BLaER1 treated with 17β-estradiol and CSF1 and Interleukin-3, amounts not matched to agents 10 nM and 100 nM (cell line): Measurements from ENCODE around the gene C10orf120.
A peak's percentile ranks its signal among the peaks of the same experiment; 100 is the strongest.

Experiments
- H3K27ac ChIP-seq, 11 experiments: shearing (Covaris generic); formaldehyde crosslinking; 2 replicates each; pipeline ENCODE4 v1.8.1; 2022
- H3K27me3 ChIP-seq, 11 experiments: shearing (Covaris generic); formaldehyde crosslinking; 2 replicates each; pipeline ENCODE4 v1.8.1; 2022
- H3K36me3 ChIP-seq, 11 experiments: shearing (Covaris generic); formaldehyde crosslinking; 2 replicates each; pipeline ENCODE4 v1.8.1; 2022
- H3K4me1 ChIP-seq, 10 experiments: shearing (Covaris generic); formaldehyde crosslinking; 2 replicates each; pipeline ENCODE4 v1.8.1; 2022
- H3K4me2 ChIP-seq, 11 experiments: shearing (Covaris generic); formaldehyde crosslinking; 2 replicates each; pipeline ENCODE4 v1.8.1; 2022
- H3K4me3 ChIP-seq, 10 experiments: shearing (Covaris generic); formaldehyde crosslinking; 2 replicates each; pipeline ENCODE4 v1.8.1; 2022
- H3K9ac ChIP-seq, 11 experiments: shearing (Covaris generic); formaldehyde crosslinking; 2 replicates each; pipeline ENCODE4 v1.8.1; 2022
- H3K9me3 ChIP-seq, 11 experiments: shearing (Covaris generic); formaldehyde crosslinking; replicated peaks in 1 of 11; 2 replicates each; pipeline ENCODE4 v1.8.1; 2022
- H4K20me1 ChIP-seq, 11 experiments: shearing (Covaris generic); formaldehyde crosslinking; 2 replicates each; pipeline ENCODE4 v1.8.1; 2022
- Cebpa-rat ChIP-seq, 11 experiments: shearing (Covaris generic); IDR thresholded peaks; 2 replicates each; pipeline ENCODE4 v1.8.1; 2022

The C10orf120 gene

GRCh38 chr10:122699796-122700455, at the start of gene C10orf120:
C10orf120 (minus strand) TSS chr10:122699846; CDS start chr10:122699790, 56 bp downstream.
- Histone ChIP-seq H3K9me3 (no peaks in the 10 kb centered on the region), H3K27ac (no peak within 1 kb of the TSS), H3K36me3 (no peaks in the 10 kb centered on the region), H4K20me1 (no peaks in the 10 kb centered on the region), H3K27me3 (no peaks in the 10 kb centered on the region), H3K9ac (no peak within 1 kb of the TSS), H3K4me2 (no peak within 1 kb of the TSS), H3K4me3 (no peak within 1 kb of the TSS), H3K4me1 (peaks cover 0 to 15% (median 0%) of the 10 kb centered on the region in 10 experiments; a peak in 4 of 20 replicates)
- no peak for TF ChIP-seq Cebpa-rat (IDR thresholded peaks at IDR 0.05)

DNA sequence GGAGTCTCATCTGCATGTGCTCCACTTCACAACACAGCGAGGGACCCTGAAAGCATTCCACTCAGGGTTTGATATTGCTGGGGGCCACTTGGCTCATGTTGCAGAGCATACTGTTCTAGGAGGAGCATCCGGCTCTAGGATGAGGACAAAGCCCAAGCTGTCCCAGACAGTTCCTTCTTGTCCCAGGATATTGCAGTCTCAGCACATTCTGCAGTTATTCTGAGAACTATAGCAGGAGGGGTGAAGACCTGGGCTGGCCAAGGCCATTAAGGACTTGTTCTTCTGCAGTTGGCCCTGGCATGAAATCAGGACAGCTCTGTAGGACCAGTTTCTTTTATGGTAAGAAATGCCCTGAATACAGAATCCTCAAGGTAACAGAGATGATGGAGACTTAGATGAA, 48.9 kb upstream of the C10orf120 start:
- Histone ChIP-seq H3K27me3 (no peaks in the 10 kb centered on the region), H3K36me3 (no peaks in the 10 kb centered on the region), H4K20me1 (no peaks in the 10 kb centered on the region; a peak in 1 of 22 replicates), H3K4me3 (no peak overlapping the region), H3K4me1 (no peaks in the 10 kb centered on the region), H3K9ac (no peak overlapping the region), H3K9me3 (no peaks in the 10 kb centered on the region), H3K27ac (no peak overlapping the region), H3K4me2 (no peak overlapping the region)
- no peak for TF ChIP-seq Cebpa-rat (IDR thresholded peaks at IDR 0.05)

GRCh38 chr10:122746408-122746807, 46.8 kb upstream of the C10orf120 start:
- no peaks in the 10 kb centered on the region for H3K27me3 ChIP-seq

GRCh38 chr10:122744257-122744656, 44.6 kb upstream of the C10orf120 start:
- Histone ChIP-seq H3K4me1 (no peaks in the 10 kb centered on the region), H3K9me3 (no peaks in the 10 kb centered on the region), H3K27me3 (no peaks in the 10 kb centered on the region), H3K4me3 (no peak overlapping the region), H4K20me1 (no peaks in the 10 kb centered on the region; a peak in 1 of 22 replicates), H3K4me2 (no peak overlapping the region), H3K27ac (no peak overlapping the region), H3K36me3 (no peaks in the 10 kb centered on the region), H3K9ac (no peak overlapping the region)
- no peak for TF ChIP-seq Cebpa-rat (IDR thresholded peaks at IDR 0.05)

More at GRCh38 chr10:122746408-122746807, 46.8 kb upstream of the C10orf120 start:
- no peak for TF ChIP-seq Cebpa-rat (IDR thresholded peaks at IDR 0.05)
- H3K9me3 ChIP-seq, result no peaks in the 10 kb centered on the region
- H3K4me2 ChIP-seq, result no peak overlapping the region
- H3K4me1 ChIP-seq, result no peaks in the 10 kb centered on the region
- H3K4me3 ChIP-seq, result no peak overlapping the region
- H4K20me1 ChIP-seq, result no peaks in the 10 kb centered on the region; a peak in 1 of 22 replicates
- no peak overlapping the region for H3K27ac ChIP-seq
- H3K36me3 ChIP-seq, result no peaks in the 10 kb centered on the region
- H3K9ac ChIP-seq, result no peak overlapping the region

DNA sequence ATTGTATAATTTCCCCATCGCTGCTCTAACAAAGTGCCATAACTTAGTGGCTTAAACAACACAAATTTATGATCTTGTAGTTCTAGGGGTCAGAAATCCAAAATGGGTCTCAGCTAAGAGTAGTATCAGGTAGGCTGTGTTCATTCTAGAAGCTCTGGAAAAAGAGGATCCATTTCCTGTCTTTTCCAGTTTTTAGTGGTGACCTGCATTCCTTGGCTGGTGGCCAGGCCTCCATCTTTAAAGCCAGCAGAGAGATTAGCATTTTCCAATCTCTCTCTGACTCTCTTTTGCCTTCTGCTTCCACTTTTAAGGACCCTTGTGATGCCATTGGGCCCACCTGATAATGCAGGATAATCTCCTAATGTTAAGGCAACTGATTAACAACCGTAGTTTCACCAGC, 41.0 kb upstream of the C10orf120 start:
- no peaks in the 10 kb centered on the region for H3K36me3 ChIP-seq
- no peaks in the 10 kb centered on the region for H4K20me1 ChIP-seq
- no peak overlapping the region for H3K4me2 ChIP-seq
- H3K9me3 ChIP-seq, result no peaks in the 10 kb centered on the region
- H3K27ac ChIP-seq, result no peak overlapping the region
- no peak overlapping the region for H3K9ac ChIP-seq
- H3K4me3 ChIP-seq, result no peak overlapping the region
- no peaks in the 10 kb centered on the region; a peak in 1 of 20 replicates for H3K4me1 ChIP-seq
- TF ChIP-seq Cebpa-rat (IDR thresholded peaks at IDR 0.05), result no peak
- H3K27me3 ChIP-seq, result no peaks in the 10 kb centered on the region

GRCh38 chr10:122738031-122738430, 38.4 kb upstream of the C10orf120 start:
- Histone ChIP-seq H3K4me3 (no peak overlapping the region), H3K4me2 (no peak overlapping the region), H3K27ac (no peak overlapping the region), H3K4me1 (no peaks in the 10 kb centered on the region; a peak in 1 of 20 replicates), H4K20me1 (no peaks in the 10 kb centered on the region), H3K27me3 (no peaks in the 10 kb centered on the region), H3K36me3 (no peaks in the 10 kb centered on the region), H3K9me3 (no peaks in the 10 kb centered on the region), H3K9ac (no peak overlapping the region)
- no peak for TF ChIP-seq Cebpa-rat (IDR thresholded peaks at IDR 0.05)

GRCh38 chr10:122733931-122734665, 34.5 kb upstream of the C10orf120 start:
- Histone ChIP-seq H4K20me1 (no peaks in the 10 kb centered on the region), H3K4me3 (no peak overlapping the region)
- TF ChIP-seq Cebpa-rat (IDR thresholded peaks at IDR 0.05), result no peak

DNA sequence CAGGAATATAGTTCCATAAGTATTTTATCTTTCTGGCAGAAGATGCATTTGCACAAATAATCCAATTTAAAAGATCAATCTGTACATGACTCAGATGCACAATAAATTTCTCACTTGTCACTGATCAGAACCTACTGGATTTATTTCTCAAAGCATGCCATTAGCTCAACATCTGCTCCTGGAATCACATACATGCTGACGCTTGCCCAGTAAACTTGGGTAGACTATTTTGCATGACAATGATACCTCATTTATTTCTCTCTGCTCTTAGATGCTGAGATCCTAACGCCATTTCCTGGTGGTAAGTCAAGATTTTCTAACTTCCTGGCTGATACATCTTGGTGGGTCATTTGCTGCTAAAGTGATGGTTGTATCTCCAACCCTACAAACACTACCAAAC, 33.8 kb upstream of the C10orf120 start:
- Histone ChIP-seq H3K36me3 (no peaks in the 10 kb centered on the region), H3K27me3 (no peaks in the 10 kb centered on the region), H3K4me2 (peak overlapping the region in 1 of 11 experiments; percentile 11; a peak in 1 of 22 replicates), H4K20me1 (no peaks in the 10 kb centered on the region), H3K4me3 (no peak overlapping the region), H3K27ac (no peak overlapping the region), H3K9ac (no peak overlapping the region), H3K9me3 (no peaks in the 10 kb centered on the region), H3K4me1 (peaks cover 4 to 39% (median 36%) of the 10 kb centered on the region in 10 experiments; a peak in 19 of 20 replicates)
- TF ChIP-seq Cebpa-rat (IDR thresholded peaks at IDR 0.05), result no peak

More at GRCh38 chr10:122733931-122734665, 34.5 kb upstream of the C10orf120 start:
- no peaks in the 10 kb centered on the region for H3K27me3 ChIP-seq
- peaks cover 4 to 32% (median 30%) of the 10 kb centered on the region in 10 experiments; a peak in 19 of 20 replicates for H3K4me1 ChIP-seq
- H3K27ac ChIP-seq, result no peak overlapping the region
- no peaks in the 10 kb centered on the region for H3K9me3 ChIP-seq
- peak overlapping the region in 1 of 11 experiments; percentile 11; a peak in 1 of 22 replicates for H3K4me2 ChIP-seq
- no peaks in the 10 kb centered on the region for H3K36me3 ChIP-seq
- no peak overlapping the region for H3K9ac ChIP-seq

DNA sequence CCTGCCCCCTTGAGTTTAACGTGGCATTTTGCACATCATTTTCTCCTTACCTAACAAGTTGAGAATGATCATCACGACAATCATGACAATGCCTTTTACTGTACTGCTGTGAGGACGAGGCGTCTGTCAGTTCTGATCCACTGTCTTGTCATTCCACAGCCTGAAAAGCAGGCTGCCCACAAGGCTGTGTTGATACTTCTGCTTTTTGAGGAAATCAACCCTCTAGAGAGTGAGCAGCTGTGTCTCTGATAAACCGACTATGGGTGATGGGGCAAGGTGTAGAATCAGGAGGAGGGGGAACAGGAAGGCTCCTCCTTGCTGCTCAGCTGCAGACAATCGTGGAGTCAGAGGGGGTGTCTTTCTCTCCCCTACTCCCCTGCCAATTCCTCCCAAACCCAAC, 30.6 kb upstream of the C10orf120 start:
- H3K27ac ChIP-seq, result peak overlapping the region in 6 of 11 experiments; percentile 30 to 75 (median 64); a peak in 12 of 22 replicates
- no peaks in the 10 kb centered on the region for H3K27me3 ChIP-seq
- H3K36me3 ChIP-seq, result no peaks in the 10 kb centered on the region
- TF ChIP-seq Cebpa-rat (IDR thresholded peaks at IDR 0.05), result 0 out of 22 replicates have a peak, but pooled peaks of 1 of the 11 experiments have one; percentile 36
- H3K4me2 ChIP-seq, result peak overlapping the region; percentile 15 to 93 (median 79)
- H3K4me1 ChIP-seq, result peaks cover 4 to 60% (median 43%) of the 10 kb centered on the region in 10 experiments; a peak in 19 of 20 replicates
- peak overlapping the region in 1 of 10 experiments; percentile 19; a peak in 2 of 20 replicates for H3K4me3 ChIP-seq
- H3K9ac ChIP-seq, result peak overlapping the region in 4 of 11 experiments; percentile 34 to 69 (median 50); a peak in 8 of 22 replicates
- H4K20me1 ChIP-seq, result no peaks in the 10 kb centered on the region
- H3K9me3 ChIP-seq, result no peaks in the 10 kb centered on the region
